ENCODE data around the gene SWI5. TPM values are rescaled to one million over a fixed set of nuclear protein-coding genes. Genes with fewer than 3 reads are reported as not detected.
A peak's percentile ranks its signal among the peaks of the same experiment; 100 is the strongest.

The SWI5 gene
- total RNA-seq, 1 donor from 2014 or later = 29.2 TPM

GRCh38 chr9:128337936-128338335, 61.9 kb downstream of the SWI5 start:
- peak overlapping the region; percentile 7 for H3K4me3 Mint-ChIP-seq (ENCODE audit: unreplicated experiment)
- no peaks in the 10 kb centered on the region for H3K27me3 Mint-ChIP-seq (ENCODE audit: low read depth, unreplicated experiment)
- no peak for FAIRE-seq
- no peaks in the 10 kb centered on the region for H3K9me3 Mint-ChIP-seq (ENCODE audit: unreplicated experiment)
- peaks cover 16% of the 10 kb centered on the region for H4K20me1 ChIP-seq (ENCODE audit: insufficient read depth, low read length)
- no peaks in the 10 kb centered on the region for H3K4me1 Mint-ChIP-seq (ENCODE audit: low read depth, unreplicated experiment)
- H3K4me1 ChIP-seq (ENCODE audit: insufficient read depth, low read length) = peaks cover 6% of the 10 kb centered on the region
- no peaks in the 10 kb centered on the region for H3K9me3 ChIP-seq (ENCODE audit: insufficient read depth, low read depth, low read length)
- TF ChIP-seq, protein P1, sequence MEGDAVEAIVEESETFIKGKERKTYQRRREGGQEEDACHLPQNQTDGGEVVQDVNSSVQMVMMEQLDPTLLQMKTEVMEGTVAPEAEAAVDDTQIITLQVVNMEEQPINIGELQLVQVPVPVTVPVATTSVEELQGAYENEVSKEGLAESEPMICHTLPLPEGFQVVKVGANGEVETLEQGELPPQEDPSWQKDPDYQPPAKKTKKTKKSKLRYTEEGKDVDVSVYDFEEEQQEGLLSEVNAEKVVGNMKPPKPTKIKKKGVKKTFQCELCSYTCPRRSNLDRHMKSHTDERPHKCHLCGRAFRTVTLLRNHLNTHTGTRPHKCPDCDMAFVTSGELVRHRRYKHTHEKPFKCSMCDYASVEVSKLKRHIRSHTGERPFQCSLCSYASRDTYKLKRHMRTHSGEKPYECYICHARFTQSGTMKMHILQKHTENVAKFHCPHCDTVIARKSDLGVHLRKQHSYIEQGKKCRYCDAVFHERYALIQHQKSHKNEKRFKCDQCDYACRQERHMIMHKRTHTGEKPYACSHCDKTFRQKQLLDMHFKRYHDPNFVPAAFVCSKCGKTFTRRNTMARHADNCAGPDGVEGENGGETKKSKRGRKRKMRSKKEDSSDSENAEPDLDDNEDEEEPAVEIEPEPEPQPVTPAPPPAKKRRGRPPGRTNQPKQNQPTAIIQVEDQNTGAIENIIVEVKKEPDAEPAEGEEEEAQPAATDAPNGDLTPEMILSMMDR (IDR thresholded peaks at IDR 0.05; ENCODE audit: insufficient read depth, low read depth, low read length) = no peak
- no peak for TF ChIP-seq EZH2 (IDR thresholded peaks at IDR 0.05; ENCODE audit: insufficient read depth, low read length)
- H3K4me3 ChIP-seq (ENCODE audit: insufficient read depth, low read depth, low read length) = no peak overlapping the region
- H3K4me2 ChIP-seq (ENCODE audit: low read length) = no peak overlapping the region
- no peak overlapping the region for H3K27ac Mint-ChIP-seq (ENCODE audit: unreplicated experiment)
- H3K27me3 ChIP-seq (ENCODE audit: insufficient read depth, low read length) = no peaks in the 10 kb centered on the region
- peaks cover 7% of the 10 kb centered on the region for H3K79me2 ChIP-seq (ENCODE audit: insufficient read depth, low read length)
- peaks cover 7% of the 10 kb centered on the region for H3K36me3 Mint-ChIP-seq (ENCODE audit: low read depth, unreplicated experiment)
- H3K36me3 ChIP-seq (ENCODE audit: insufficient read depth, low read length) = peaks cover 6% of the 10 kb centered on the region
- no peak overlapping the region for H3K27ac ChIP-seq (ENCODE audit: low read depth, low read length)
- no peak overlapping the region for H2AFZ ChIP-seq (ENCODE audit: low read depth, low read length)
- H3K9ac ChIP-seq (ENCODE audit: low read length) = no peak overlapping the region
- DNase-seq (ENCODE audit: low read depth) = no peak

Small RNA genes lying within 50 kb of the gene (microRNA-seq; reads per million reads assigned to microRNA genes)
- 2,200 reads per million, percentile 87 among the genes with 10 or more reads in this experiment for gene MIR199B
- 1.4 reads per million for gene MIR3154

Other genes starting within 250 kb of the SWI5 start
- gene NAIF1, start 209.0 kb upstream of the SWI5 start, total RNA-seq = 9.6 and 10.2 TPM in 2 replicates
- gene SLC25A25, start 208.0 kb upstream of the SWI5 start, total RNA-seq = 9.8 and 14.4 TPM in 2 replicates
- gene PTGES2, start 148.5 kb upstream of the SWI5 start, total RNA-seq = 44.1 and 44.4 TPM in 2 replicates
- gene LCN2, start 126.8 kb upstream of the SWI5 start, total RNA-seq = not detected in 2 replicates
- 47.3 and 56.6 TPM in 2 replicates for gene BBLN, start 116.0 kb upstream of the SWI5 start, total RNA-seq
- gene CIZ1, start 84.7 kb upstream of the SWI5 start, total RNA-seq = 110 and 117 TPM in 2 replicates
- 29.7 and 37.6 TPM in 2 replicates for gene DNM1, start 72.9 kb upstream of the SWI5 start, total RNA-seq
- 105 and 117 TPM in 2 replicates for gene GOLGA2, start 269 bp upstream of the SWI5 start, total RNA-seq
- gene TRUB2, start 46.2 kb downstream of the SWI5 start, total RNA-seq = 26.6 and 27.9 TPM in 2 replicates
- 31.4 and 31.5 TPM in 2 replicates for gene COQ4, start 46.6 kb downstream of the SWI5 start, total RNA-seq
- gene SLC27A4, start 64.3 kb downstream of the SWI5 start, total RNA-seq = 26.1 and 26.9 TPM in 2 replicates
- gene URM1, start 95.1 kb downstream of the SWI5 start, total RNA-seq = 50.7 and 51.6 TPM in 2 replicates
- 66.1 and 99.8 TPM in 2 replicates for gene CERCAM, start 144.6 kb downstream of the SWI5 start, total RNA-seq
- gene ODF2, start 179.7 kb downstream of the SWI5 start, total RNA-seq = 26.2 and 28.1 TPM in 2 replicates
- gene GLE1, start 228.4 kb downstream of the SWI5 start, total RNA-seq = 15.0 and 17.5 TPM in 2 replicates

Data from astrocyte (in vitro differentiated cells and primary cell).